B cell (primary cell): ENCODE results near the gene CASZ1. TPM values are rescaled to one million over a fixed set of nuclear protein-coding genes. Genes with fewer than 3 reads are reported as not detected.

ENCODE experiments used
- ATAC-seq: fragments of 200-7000 bp; cut with Tn5 transposase; one replicate; pipeline ENCODE4 v1.10.0; 2021; ENCODE audit warnings: low read depth, mild to moderate bottlenecking, moderate number of reproducible peaks, moderate library complexity
- CTCF ChIA-PET: fragments of 350-600 bp; sonication (Branson Sonifier 250); formaldehyde crosslinking; loops from one replicate; lab custom pipeline; 2021; ENCODE audit warnings: antibody characterized with exemption, inconsistent platforms; lab: Charles Lee
- POLR2A ChIA-PET: fragments of 350-600 bp; sonication (Branson Sonifier 250); formaldehyde crosslinking; loops from one replicate; lab custom pipeline; 2021; ENCODE audit warnings: antibody characterized with exemption; lab: Charles Lee
- DNase-seq: peaks from one replicate; pipeline ENCODE4 v3.0.0; 2013
- H2AFZ ChIP-seq: 2 replicates; pipeline ENCODE4 v1.6.1; 2012; ENCODE audit warnings: mild to moderate bottlenecking, low read depth, low read length; ENCODE audit not compliant: insufficient read depth, poor library complexity, severe bottlenecking
- H3K27ac ChIP-seq, 2 donors: 1 replicate in 1 of 2; 2 replicates in 1 of 2; pipeline ENCODE4 v1.5.1; 2012 to 2013; ENCODE audit warnings: low read length in 2 of 2, mild to moderate bottlenecking in 2 of 2, moderate library complexity in 1 of 2
- H3K27me3 ChIP-seq, 4 experiments: fragments of 200-600 bp in 1 of 4; sonication (generic) in 1 of 4; replicated peaks in 1 of 4; 1 replicate in 2 of 4; 2 replicates in 2 of 4; pipeline versions ENCODE4 v1.6.1 to v1.7.0; 2013 to 2016; ENCODE audit warnings: low read length in 3 of 4, mild to moderate bottlenecking in 2 of 4, mixed read lengths in 1 of 4, moderate library complexity in 1 of 4; ENCODE audit not compliant: insufficient read depth in 4 of 4, control insufficient read depth in 3 of 4; ENCODE audit errors: control extremely low read depth in 1 of 4
- H3K36me3 ChIP-seq, 2 experiments: replicated peaks in 1 of 2; 1 replicate in 1 of 2; 2 replicates in 1 of 2; pipeline versions ENCODE4 v1.6.1 to v1.7.1; 2013; ENCODE audit warnings: low read length in 1 of 2; ENCODE audit not compliant: insufficient read depth in 2 of 2, control insufficient read depth in 1 of 2; ENCODE audit errors: control extremely low read depth in 1 of 2, extremely low read depth in 1 of 2
- H3K4me1 ChIP-seq, 2 donors: fragments of 200-600 bp in 1 of 2; sonication (generic) in 1 of 2; 1 replicate in 1 of 2; 2 replicates in 1 of 2; pipeline versions ENCODE4 v1.5.1 to v1.6.1; 2013 to 2017; ENCODE audit warnings: low read length in 2 of 2; ENCODE audit not compliant: control insufficient read depth in 2 of 2, insufficient read depth in 2 of 2
- H3K4me2 ChIP-seq: replicated peaks from 2 replicates; pipeline ENCODE3; 2012; ENCODE audit warnings: mild to moderate bottlenecking, low read depth, low read length; ENCODE audit not compliant: poor library complexity, severe bottlenecking
- H3K4me3 ChIP-seq, 5 experiments: fragments of 200-600 bp in 1 of 5; sonication (generic) in 1 of 5; 1 replicate in 3 of 5; 2 replicates in 2 of 5; pipeline versions ENCODE4 v1.5.1 to v1.7.0; 2011 to 2016; ENCODE audit warnings: low read length in 4 of 5, mild to moderate bottlenecking in 4 of 5, low read depth in 2 of 5, control low read depth in 1 of 5, moderate library complexity in 1 of 5; ENCODE audit not compliant: insufficient read depth in 1 of 5; ENCODE audit errors: control extremely low read depth in 1 of 5, extremely low read depth in 1 of 5
- H3K79me2 ChIP-seq: fragments of 200-600 bp; sonication (generic); one replicate; pipeline ENCODE4 v1.6.0; 2016; ENCODE audit warnings: low read length; ENCODE audit not compliant: control insufficient read depth, insufficient read depth
- H3K9ac ChIP-seq: fragments of 200-600 bp; sonication (generic); 2 replicates; pipeline ENCODE4 v1.6.1; 2017; ENCODE audit warnings: mild to moderate bottlenecking, low read length, moderate library complexity
- H3K9me3 ChIP-seq, 3 donors: one replicate each; pipeline versions ENCODE4 v1.6.1 to v1.7.1; 2013; ENCODE audit warnings: low read length in 2 of 3; ENCODE audit not compliant: control insufficient read depth in 2 of 3, insufficient read depth in 1 of 3; ENCODE audit errors: control extremely low read depth in 1 of 3
- H4K20me1 ChIP-seq: 2 replicates; pipeline ENCODE4 v1.6.0; 2012; ENCODE audit warnings: mild to moderate bottlenecking, low read length; ENCODE audit not compliant: insufficient read depth, control insufficient read depth, poor library complexity, severe bottlenecking
- H3K27ac Mint-ChIP-seq: one replicate; pipeline ENCODE4 v1.8.0; 2021; ENCODE audit warnings: mixed read lengths
- H3K27me3 Mint-ChIP-seq: one replicate; pipeline ENCODE4 v1.8.0; 2021; ENCODE audit warnings: mixed read lengths
- H3K4me1 Mint-ChIP-seq: one replicate; pipeline ENCODE4 v1.8.0; 2021; ENCODE audit warnings: mixed read lengths
- H3K4me3 Mint-ChIP-seq: one replicate; pipeline ENCODE4 v1.8.0; 2021; ENCODE audit warnings: mixed read lengths
- H3K9me3 Mint-ChIP-seq: one replicate; pipeline ENCODE4 v1.8.0; 2022; ENCODE audit warnings: mixed read lengths; ENCODE audit not compliant: insufficient read depth
- EZH2 ChIP-seq: IDR thresholded peaks from 2 replicates; pipeline ENCODE4 v1.6.1; 2012; ENCODE audit warnings: borderline replicate concordance, low read depth, mild to moderate bottlenecking, moderate library complexity, low read length; ENCODE audit not compliant: insufficient read depth, poor library complexity, severe bottlenecking
- WGBS: methylation state at CpG from one replicate; pipeline ENCODE4 v1.1.5; 2013; ENCODE audit warnings: missing lambda C conversion rate; ENCODE audit not compliant: insufficient coverage; 5-methylcytosine and 5-hydroxymethylcytosine counted together
- intact Hi-C: fragments of 100-400 bp; cut with micrococcal nuclease; formaldehyde crosslinking; loops from one replicate; pipeline ENCODE4 v1.10.0; 2022
- polyA plus RNA-seq: library from polyadenylated mRNA; depleted of rRNA; stranded (reverse); fragments of >200 nt; gene quantifications from 2 replicates; pipeline ENCODE4 v1.2.3, GENCODE V29; 2012
- total RNA-seq, 2 donors: library from RNA; stranded (reverse); fragments of 120-200 nt in 1 of 2; gene quantifications; 1 replicate in 1 of 2; 2 replicates in 1 of 2; pipeline versions ENCODE4 v1.2.3 to v1.2.4, GENCODE V29; 2013 to 2022
- TF ChIP-seq, protein P1 (sequence below): fragments of 200-600 bp; IDR thresholded peaks from one replicate; pipeline ENCODE4 v1.8.0; 2022; ENCODE audit warnings: antibody characterized with exemption, mild to moderate bottlenecking

Gene CASZ1
- total and polyA plus RNA-seq, 2 donors (not counting 1 experiment from before 2014, with no cell fraction given) = 9.5 to 27.2 TPM

GRCh38 chr1:10710489-10710888 lies 86.0 kb downstream of the CASZ1 start:
- no peak overlapping the region for H3K9ac ChIP-seq
- no peaks in the 10 kb centered on the region for H3K4me1 ChIP-seq
- intact Hi-C loops = no loop called here
- no peak for TF ChIP-seq EZH2
- TF ChIP-seq, protein P1, sequence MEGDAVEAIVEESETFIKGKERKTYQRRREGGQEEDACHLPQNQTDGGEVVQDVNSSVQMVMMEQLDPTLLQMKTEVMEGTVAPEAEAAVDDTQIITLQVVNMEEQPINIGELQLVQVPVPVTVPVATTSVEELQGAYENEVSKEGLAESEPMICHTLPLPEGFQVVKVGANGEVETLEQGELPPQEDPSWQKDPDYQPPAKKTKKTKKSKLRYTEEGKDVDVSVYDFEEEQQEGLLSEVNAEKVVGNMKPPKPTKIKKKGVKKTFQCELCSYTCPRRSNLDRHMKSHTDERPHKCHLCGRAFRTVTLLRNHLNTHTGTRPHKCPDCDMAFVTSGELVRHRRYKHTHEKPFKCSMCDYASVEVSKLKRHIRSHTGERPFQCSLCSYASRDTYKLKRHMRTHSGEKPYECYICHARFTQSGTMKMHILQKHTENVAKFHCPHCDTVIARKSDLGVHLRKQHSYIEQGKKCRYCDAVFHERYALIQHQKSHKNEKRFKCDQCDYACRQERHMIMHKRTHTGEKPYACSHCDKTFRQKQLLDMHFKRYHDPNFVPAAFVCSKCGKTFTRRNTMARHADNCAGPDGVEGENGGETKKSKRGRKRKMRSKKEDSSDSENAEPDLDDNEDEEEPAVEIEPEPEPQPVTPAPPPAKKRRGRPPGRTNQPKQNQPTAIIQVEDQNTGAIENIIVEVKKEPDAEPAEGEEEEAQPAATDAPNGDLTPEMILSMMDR = no peak
- Mint-ChIP-seq H3K4me3 (no peak overlapping the region), H3K27ac (no peak overlapping the region), H3K27me3 (peaks cover 6% of the 10 kb centered on the region), H3K4me1 (no peaks in the 10 kb centered on the region), H3K9me3 (no peaks in the 10 kb centered on the region)
- POLR2A ChIA-PET = interaction anchor here (0.6 kb wide), 1 partner anchor 233 kb away, joined by 3 read pairs; no protein-coding TSS in a partner anchor
- H3K79me2 ChIP-seq = no peaks in the 10 kb centered on the region
- no peaks in the 10 kb centered on the region for H4K20me1 ChIP-seq
- H3K36me3 ChIP-seq = no peaks in the 10 kb centered on the region
- DNase-seq (no peak), ATAC-seq (no peak)
- H3K9me3 ChIP-seq = no peaks in the 10 kb centered on the region
- H3K27me3 ChIP-seq = no peaks in the 10 kb centered on the region
- H2AFZ ChIP-seq = no peak overlapping the region
- CTCF ChIA-PET = no interaction called here
- 94% methylated on average over 6 of the region's 7 CpGs for WGBS
- H3K4me3 ChIP-seq = no peak overlapping the region
- no peak overlapping the region for H3K27ac ChIP-seq
- no peak overlapping the region for H3K4me2 ChIP-seq

DNA sequence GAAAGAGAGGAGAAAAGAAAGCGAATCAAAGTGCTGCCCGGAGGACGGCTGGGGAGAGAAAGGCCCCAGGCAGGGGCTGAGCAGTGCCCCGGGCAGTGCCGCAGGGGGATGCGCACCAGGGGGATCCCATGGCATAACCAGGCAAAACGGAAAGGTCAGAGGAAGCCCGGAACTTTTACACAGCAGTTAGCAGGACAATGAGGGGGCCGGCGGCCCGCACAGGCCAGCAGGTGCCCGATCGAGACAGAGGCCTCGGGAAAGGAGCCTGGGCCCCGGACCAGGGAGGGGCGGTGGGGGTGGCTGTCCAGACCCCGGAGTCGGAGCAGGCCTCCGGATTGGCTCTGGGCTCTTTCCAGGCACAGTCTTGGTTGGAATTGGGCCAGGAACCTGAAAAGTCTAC lies 86.8 kb downstream of the CASZ1 start:
- CTCF ChIA-PET = no interaction called here
- no peaks in the 10 kb centered on the region for H3K4me1 ChIP-seq

More for the DNA sequence above, 86.8 kb downstream of the CASZ1 start:
- H3K27ac Mint-ChIP-seq = no peak overlapping the region
- Histone ChIP-seq H3K27ac (no peak overlapping the region), H3K9me3 (no peaks in the 10 kb centered on the region), H4K20me1 (no peaks in the 10 kb centered on the region), H3K36me3 (no peaks in the 10 kb centered on the region), H3K4me2 (no peak overlapping the region), H3K79me2 (no peaks in the 10 kb centered on the region), H3K4me3 (no peak overlapping the region), H3K27me3 (no peaks in the 10 kb centered on the region), H2AFZ (no peak overlapping the region), H3K9ac (no peak overlapping the region)
- H3K4me1 Mint-ChIP-seq = no peaks in the 10 kb centered on the region
- no peak for ATAC-seq
- DNase-seq = no peak
- no peak for TF ChIP-seq EZH2
- TF ChIP-seq, protein P1 = no peak
- 98% methylated on average over 19 of the region's 19 CpGs for WGBS
- no peak overlapping the region for H3K4me3 Mint-ChIP-seq
- peaks cover 6% of the 10 kb centered on the region for H3K27me3 Mint-ChIP-seq
- POLR2A ChIA-PET = no interaction called here
- intact Hi-C loops = no loop called here
- no peaks in the 10 kb centered on the region for H3K9me3 Mint-ChIP-seq
